HAP-1 (cell line): ENCODE data around the gene BMPER.

Experiments
- DNase-seq, 2 experiments: peaks; one replicate each; pipeline ENCODE4 v3.0.0-alpha.2; 2016 to 2020; ENCODE audit warnings: low spot score in 2 of 2
- H3K27me3 ChIP-seq: fragments of 250-450 bp; sonication (Bioruptor Pico); 2 replicates; pipeline ENCODE4 v1.5.1; 2020; ENCODE audit warnings: low read depth, mild to moderate bottlenecking, moderate library complexity
- H3K36me3 ChIP-seq: fragments of 250-450 bp; sonication (Bioruptor Pico); replicated peaks from 2 replicates; pipeline ENCODE4 v1.5.1; 2020; ENCODE audit warnings: mild to moderate bottlenecking
- H3K4me1 ChIP-seq: fragments of 250-450 bp; sonication (Bioruptor Pico); 2 replicates; pipeline ENCODE4 v1.5.1; 2020; ENCODE audit warnings: mild to moderate bottlenecking
- H3K4me3 ChIP-seq: fragments of 250-450 bp; sonication (Bioruptor Pico); 2 replicates; pipeline ENCODE4 v1.5.1; 2020; ENCODE audit warnings: mild to moderate bottlenecking, moderate library complexity
- H3K9me3 ChIP-seq: fragments of 250-450 bp; sonication (Bioruptor Pico); 2 replicates; pipeline ENCODE4 v1.5.1; 2020; ENCODE audit warnings: mild to moderate bottlenecking, moderate library complexity
- in situ Hi-C: fragments of 300-500 bp; cut with MboI; formaldehyde crosslinking; loops from 3 replicates; pipeline ENCODE4 v1.14.3; 2020; ENCODE audit warnings: low sequenced_read_pairs, inconsistent platforms, mixed read lengths

Gene BMPER

GRCh38 chr7:34067005-34067778 lies 161.9 kb downstream of the BMPER start:
- Histone ChIP-seq H3K4me3 (no peak overlapping the region), H3K36me3 (no peaks in the 10 kb centered on the region), H3K4me1 (no peaks in the 10 kb centered on the region), H3K9me3 (no peaks in the 10 kb centered on the region), H3K27me3 (no peaks in the 10 kb centered on the region)
- in situ Hi-C loops = no loop called here
- DNase-seq = no peak

- no peaks in the 10 kb centered on the region for H3K27me3 ChIP-seq
- H3K4me1 ChIP-seq = no peaks in the 10 kb centered on the region
- H3K9me3 ChIP-seq = no peaks in the 10 kb centered on the region
- no peaks in the 10 kb centered on the region for H3K36me3 ChIP-seq
- H3K4me3 ChIP-seq = no peak overlapping the region
- in situ Hi-C loops = no loop called here
- DNase-seq = no peak
Observed at GRCh38 chr7:34069676-34070075, 164.3 kb downstream of the BMPER start.

GRCh38 chr7:34070511-34071323 lies 165.4 kb downstream of the BMPER start:
- no peaks in the 10 kb centered on the region for H3K36me3 ChIP-seq
- no peaks in the 10 kb centered on the region for H3K9me3 ChIP-seq
- in situ Hi-C loops = no loop called here
- no peaks in the 10 kb centered on the region for H3K4me1 ChIP-seq
- no peaks in the 10 kb centered on the region for H3K27me3 ChIP-seq
- no peak overlapping the region for H3K4me3 ChIP-seq
- DNase-seq = no peak

- no peaks in the 10 kb centered on the region for H3K36me3 ChIP-seq
- no peaks in the 10 kb centered on the region for H3K4me1 ChIP-seq
- DNase-seq = no peak
- in situ Hi-C loops = no loop called here
- H3K4me3 ChIP-seq = no peak overlapping the region
- H3K9me3 ChIP-seq = no peaks in the 10 kb centered on the region
- H3K27me3 ChIP-seq = no peaks in the 10 kb centered on the region
Observed at GRCh38 chr7:34073676-34074075, 168.3 kb downstream of the BMPER start.

GRCh38 chr7:34074421-34074820 lies 169.1 kb downstream of the BMPER start:
- no peaks in the 10 kb centered on the region for H3K4me1 ChIP-seq
- no peak for DNase-seq
- no peaks in the 10 kb centered on the region for H3K27me3 ChIP-seq
- H3K9me3 ChIP-seq = no peaks in the 10 kb centered on the region
- no peaks in the 10 kb centered on the region for H3K36me3 ChIP-seq
- in situ Hi-C loops = no loop called here
- H3K4me3 ChIP-seq = no peak overlapping the region

- no peak for DNase-seq
- Histone ChIP-seq H3K4me3 (no peak overlapping the region), H3K9me3 (no peaks in the 10 kb centered on the region; the same call in 1 of the 2 replicates), H3K4me1 (no peaks in the 10 kb centered on the region), H3K36me3 (no peaks in the 10 kb centered on the region), H3K27me3 (no peaks in the 10 kb centered on the region)
- in situ Hi-C loops = no loop called here
Observed at GRCh38 chr7:34075523-34076370, 170.4 kb downstream of the BMPER start.

GRCh38 chr7:34077168-34077567 lies 171.8 kb downstream of the BMPER start:
- no peaks in the 10 kb centered on the region; the same call in 1 of the 2 replicates for H3K9me3 ChIP-seq
- no peak overlapping the region for H3K4me3 ChIP-seq
- no peaks in the 10 kb centered on the region for H3K36me3 ChIP-seq
- no peak for DNase-seq
- H3K27me3 ChIP-seq = no peaks in the 10 kb centered on the region
- in situ Hi-C loops = no loop called here
- no peaks in the 10 kb centered on the region for H3K4me1 ChIP-seq

GRCh38 chr7:34078864-34079263 lies 173.5 kb downstream of the BMPER start:
- in situ Hi-C loops = no loop called here
- no peaks in the 10 kb centered on the region for H3K4me1 ChIP-seq
- no peaks in the 10 kb centered on the region for H3K36me3 ChIP-seq
- no peak for DNase-seq
- no peak overlapping the region for H3K4me3 ChIP-seq
- no peaks in the 10 kb centered on the region; the same call in 1 of the 2 replicates for H3K9me3 ChIP-seq
- no peaks in the 10 kb centered on the region for H3K27me3 ChIP-seq

- H3K27me3 ChIP-seq = no peaks in the 10 kb centered on the region
- no peaks in the 10 kb centered on the region for H3K4me1 ChIP-seq
- H3K9me3 ChIP-seq = no peaks in the 10 kb centered on the region; the same call in 1 of the 2 replicates
- H3K36me3 ChIP-seq = no peaks in the 10 kb centered on the region
- no peak for DNase-seq
- no peak overlapping the region for H3K4me3 ChIP-seq
- in situ Hi-C loops = no loop called here
Observed at GRCh38 chr7:34080513-34080912, 175.2 kb downstream of the BMPER start.

- H3K36me3 ChIP-seq = no peaks in the 10 kb centered on the region
- in situ Hi-C loops = no loop called here
- H3K4me1 ChIP-seq = no peaks in the 10 kb centered on the region
- no peak overlapping the region for H3K4me3 ChIP-seq
- H3K9me3 ChIP-seq = no peaks in the 10 kb centered on the region; the same call in 1 of the 2 replicates
- DNase-seq = no peak
- H3K27me3 ChIP-seq = no peaks in the 10 kb centered on the region
Observed at GRCh38 chr7:34081935-34082334, 176.6 kb downstream of the BMPER start.

- DNase-seq = no peak
- in situ Hi-C loops = no loop called here
- no peak overlapping the region for H3K4me3 ChIP-seq
- H3K36me3 ChIP-seq = no peaks in the 10 kb centered on the region
- no peaks in the 10 kb centered on the region; the same call in 1 of the 2 replicates for H3K9me3 ChIP-seq
- H3K4me1 ChIP-seq = no peaks in the 10 kb centered on the region
- no peaks in the 10 kb centered on the region for H3K27me3 ChIP-seq
Observed at GRCh38 chr7:34083440-34083839, 178.1 kb downstream of the BMPER start.

GRCh38 chr7:34084651-34085050 lies 179.3 kb downstream of the BMPER start:
- in situ Hi-C loops = no loop called here
- no peaks in the 10 kb centered on the region for H3K4me1 ChIP-seq

GRCh38 chr7:34086064-34086463 lies 180.7 kb downstream of the BMPER start:
- H3K9me3 ChIP-seq = no peaks in the 10 kb centered on the region
- H3K27me3 ChIP-seq = no peaks in the 10 kb centered on the region
- no peak for DNase-seq
- no peak overlapping the region for H3K4me3 ChIP-seq
- no peaks in the 10 kb centered on the region for H3K4me1 ChIP-seq
- H3K36me3 ChIP-seq = no peaks in the 10 kb centered on the region
- in situ Hi-C loops = no loop called here

More at GRCh38 chr7:34084651-34085050, 179.3 kb downstream of the BMPER start:
- no peaks in the 10 kb centered on the region; the same call in 1 of the 2 replicates for H3K9me3 ChIP-seq
- H3K4me3 ChIP-seq = no peak overlapping the region
- H3K27me3 ChIP-seq = no peaks in the 10 kb centered on the region
- H3K36me3 ChIP-seq = no peaks in the 10 kb centered on the region
- no peak for DNase-seq
